GM21528 (cell line): ENCODE results near the gene PDILT.
"Not testable (repeated sequence)": the region's sequence is repeated elsewhere in the genome, so short reads cannot be mapped to it uniquely, and the experiment has no call there.

Experiments
- ATAC-seq: cut with Tn5 transposase; IDR thresholded peaks from one replicate; pipeline ENCODE4 v1.9.1; 2021; ENCODE audit warnings: mild to moderate bottlenecking, moderate library complexity; ENCODE audit not compliant: unreplicated experiment, low FRiP score

Gene PDILT

DNA sequence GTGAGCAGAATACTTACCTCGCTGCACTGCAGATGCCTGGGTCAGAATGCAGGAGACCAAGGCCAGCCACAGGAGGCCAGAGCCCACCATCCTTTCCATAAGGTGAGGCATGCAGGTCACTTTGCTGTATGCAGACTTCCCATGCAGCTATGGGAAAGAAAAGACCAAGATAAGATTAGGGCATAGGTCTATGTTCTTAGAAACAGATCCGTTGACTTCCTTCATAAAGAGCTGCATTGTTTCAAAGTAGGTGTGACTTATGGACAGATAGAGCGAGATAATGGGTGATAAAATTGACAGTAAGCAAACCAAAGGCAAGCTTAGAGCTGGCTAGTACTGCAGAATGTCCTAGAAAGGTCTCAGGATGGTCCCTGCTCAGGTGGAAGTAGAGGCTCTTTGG is 78.2 kb downstream of the PDILT start:
- ATAC-seq, result no peak

- no peak for ATAC-seq
These were observed 79.5 kb downstream of the PDILT start for GRCh38 chr16:20325005-20325404.

- ATAC-seq, result no peak
These were observed 80.9 kb downstream of the PDILT start for GRCh38 chr16:20323591-20324117.

DNA sequence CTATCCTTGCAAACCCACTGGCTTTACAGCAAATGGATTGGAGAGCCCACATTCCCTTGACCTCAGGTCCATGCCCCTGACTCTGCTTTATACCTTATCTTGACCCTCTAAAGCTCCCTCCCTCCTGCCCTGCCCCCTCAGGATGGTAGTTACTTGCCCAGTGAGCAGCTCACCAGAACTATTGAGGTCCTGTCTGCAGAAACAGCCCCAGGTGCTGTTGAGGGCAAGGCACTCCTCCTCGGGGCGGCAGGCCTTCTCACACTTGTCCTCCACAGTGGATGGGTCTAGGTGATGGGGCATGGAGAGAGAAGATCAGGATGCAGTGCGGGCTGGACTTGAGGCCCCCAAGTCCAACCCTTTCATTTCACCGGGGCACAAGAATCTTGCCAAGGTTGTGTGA is 81.8 kb downstream of the PDILT start:
- ATAC-seq, result no peak

DNA sequence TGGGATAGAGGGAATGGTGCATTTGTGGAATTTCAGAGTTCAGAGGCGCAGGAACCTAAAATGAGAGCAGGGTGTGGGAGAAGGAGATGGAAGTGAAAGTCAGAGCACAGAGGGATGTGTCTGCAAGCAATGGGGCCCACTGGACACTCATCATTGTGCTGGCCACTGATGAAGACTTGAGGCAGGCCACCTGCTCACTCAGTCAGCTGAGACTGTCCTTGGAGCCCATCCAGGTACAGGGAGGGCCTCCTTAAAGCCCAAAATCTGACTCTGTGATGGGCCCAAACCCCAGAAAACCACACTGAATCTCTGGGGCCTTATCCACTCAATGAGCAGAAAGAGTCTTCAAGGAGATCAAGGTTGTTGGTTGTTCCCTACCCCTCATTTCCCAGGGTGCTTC is 82.9 kb downstream of the PDILT start:
- no peak for ATAC-seq

DNA sequence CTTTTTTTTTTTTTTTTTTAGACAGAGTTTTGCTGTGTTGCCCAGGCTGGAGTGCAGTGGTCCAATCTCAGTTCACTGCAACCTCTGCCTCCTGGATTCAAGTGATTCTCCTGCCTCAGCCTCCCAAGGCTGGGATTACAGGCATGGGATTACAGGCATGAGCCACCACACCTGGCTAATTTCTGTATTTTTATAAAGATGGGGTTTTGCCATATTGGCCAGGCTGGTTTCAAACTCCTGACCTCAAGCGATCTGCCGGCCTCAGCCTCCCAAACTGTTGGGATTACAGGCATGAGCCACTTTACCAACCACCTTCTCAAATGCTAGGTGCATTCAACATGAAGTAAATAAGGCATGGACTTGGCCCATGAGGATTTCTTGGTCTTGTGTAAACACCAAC is 83.5 kb downstream of the PDILT start:
- not testable (repeated sequence) for ATAC-seq

- no peak for ATAC-seq
These were observed 83.9 kb downstream of the PDILT start for GRCh38 chr16:20320592-20320991.

DNA sequence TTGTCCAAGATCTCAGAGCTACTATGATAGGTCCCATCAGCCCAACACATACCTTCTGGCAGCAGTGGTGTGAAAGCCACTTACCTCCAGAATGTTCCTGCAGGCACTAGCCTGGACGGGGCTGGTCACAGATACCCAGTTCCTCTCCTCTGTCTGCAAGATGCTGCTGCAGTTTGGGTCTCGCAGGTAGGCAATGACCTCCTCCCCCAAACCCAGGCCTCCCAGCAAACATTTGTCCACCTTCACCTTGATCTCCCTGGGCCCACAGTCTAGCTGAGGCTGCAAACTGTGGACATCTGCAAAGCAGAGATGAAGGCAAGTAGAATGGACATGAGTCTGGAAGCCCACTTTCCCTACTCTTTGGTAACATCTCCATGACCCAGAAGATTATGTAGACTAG is 84.4 kb downstream of the PDILT start:
- ATAC-seq, result no peak

DNA sequence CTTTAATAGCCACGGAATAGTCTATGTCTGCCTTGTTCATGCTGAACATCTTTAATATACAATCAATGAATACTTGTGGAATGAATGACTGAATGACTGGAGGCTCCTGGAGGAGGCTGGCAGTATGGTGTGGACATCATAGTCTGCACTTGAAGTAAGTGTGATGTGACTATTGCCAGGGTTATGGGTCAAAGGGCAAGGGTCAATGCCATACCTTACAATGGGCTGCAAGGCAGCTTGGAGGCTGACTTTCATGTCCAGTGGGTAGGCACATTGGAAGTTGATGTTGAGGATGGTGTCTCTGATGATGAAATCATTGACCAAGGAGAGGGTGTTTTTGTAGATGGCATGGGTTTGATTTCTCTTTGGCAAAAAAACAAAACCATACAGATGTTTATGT is 85.1 kb downstream of the PDILT start:
- no peak for ATAC-seq

DNA sequence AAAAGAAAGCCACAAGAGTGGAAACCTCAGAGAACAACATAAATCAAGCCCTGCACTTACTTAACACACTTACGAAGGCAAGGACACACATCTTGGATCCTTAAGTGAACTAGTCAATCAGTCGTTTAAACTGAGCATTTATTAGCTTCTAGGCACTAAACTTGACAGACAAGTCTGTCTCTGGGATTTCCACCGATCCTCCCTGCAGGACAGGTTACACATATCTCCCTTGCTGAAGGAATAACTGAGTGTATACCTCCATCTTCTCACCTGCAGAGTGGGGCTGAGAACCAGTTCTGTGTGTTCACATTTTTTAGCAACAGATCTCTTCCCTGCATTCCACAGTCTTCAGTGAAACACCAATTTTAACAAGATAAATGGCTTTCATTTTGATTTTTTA is 86.1 kb downstream of the PDILT start:
- ATAC-seq, result no peak

DNA sequence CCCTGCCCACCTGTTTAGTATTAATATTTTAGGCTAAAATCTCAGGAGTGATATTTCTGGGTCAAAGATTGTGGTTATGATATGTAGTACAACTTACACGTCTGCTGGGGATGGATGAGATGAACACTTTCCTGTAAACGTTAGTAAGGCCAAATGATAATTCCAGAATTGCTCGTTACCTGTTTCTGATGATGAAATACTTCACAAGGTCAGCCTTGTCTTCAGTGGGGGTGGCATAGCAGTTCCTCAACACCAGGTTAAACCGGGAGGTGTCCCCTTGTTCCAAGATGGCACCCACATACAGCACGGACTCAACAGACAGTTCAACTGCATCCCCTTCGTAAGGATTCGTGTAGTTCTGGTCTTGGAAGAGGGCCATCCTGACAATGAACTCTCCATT is 86.5 kb downstream of the PDILT start:
- ATAC-seq, result no peak

- ATAC-seq, result no peak
These were observed 87.4 kb downstream of the PDILT start for GRCh38 chr16:20317117-20317516.

DNA sequence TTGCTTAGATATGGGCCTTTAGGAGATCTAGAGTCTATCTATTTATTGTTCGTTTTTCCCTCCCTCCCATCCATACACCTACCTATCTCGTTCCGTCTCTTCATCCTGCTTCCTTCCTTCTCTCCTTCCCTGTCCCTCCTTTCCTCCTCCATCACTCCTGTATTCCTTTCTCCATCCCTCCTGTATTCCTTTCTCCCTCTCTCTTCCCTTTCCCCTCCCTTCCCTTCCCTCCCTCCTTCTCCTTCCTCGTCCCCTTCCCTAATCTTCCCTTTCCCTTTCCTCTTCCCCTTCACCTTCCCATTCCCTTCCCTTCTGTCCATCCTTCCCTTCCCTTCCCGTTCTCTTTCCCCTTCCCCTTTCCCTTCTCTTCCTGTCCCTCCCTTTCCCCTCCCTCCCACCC is 87.8 kb downstream of the PDILT start:
- ATAC-seq, result no peak

GRCh38 chr16:20315764-20316163 is 88.8 kb downstream of the PDILT start:
- no peak for ATAC-seq

- ATAC-seq, result no peak
These were observed 90.0 kb downstream of the PDILT start for GRCh38 chr16:20314575-20314974.

DNA sequence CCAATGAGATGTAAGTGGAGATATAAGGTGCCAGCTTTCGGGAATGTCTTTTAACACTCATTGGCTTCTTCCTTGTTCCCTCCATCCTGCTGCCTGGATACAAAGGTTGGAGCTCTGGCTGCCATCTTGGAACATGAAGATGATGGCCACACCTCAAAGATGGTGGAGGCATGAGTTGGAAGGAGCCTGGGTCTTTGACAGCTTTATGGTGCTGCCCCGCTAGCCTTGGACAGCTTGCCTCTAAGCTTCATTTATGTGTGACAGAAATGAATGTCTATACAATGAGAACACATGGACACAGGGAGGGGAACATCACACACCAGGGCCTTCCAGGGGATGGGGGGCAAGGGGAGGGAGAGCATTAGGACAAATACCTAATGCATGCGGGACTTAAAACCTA is 90.8 kb downstream of the PDILT start:
- ATAC-seq, result no peak

- not testable (repeated sequence) for ATAC-seq
These were observed 91.9 kb downstream of the PDILT start for GRCh38 chr16:20312536-20313095.

DNA sequence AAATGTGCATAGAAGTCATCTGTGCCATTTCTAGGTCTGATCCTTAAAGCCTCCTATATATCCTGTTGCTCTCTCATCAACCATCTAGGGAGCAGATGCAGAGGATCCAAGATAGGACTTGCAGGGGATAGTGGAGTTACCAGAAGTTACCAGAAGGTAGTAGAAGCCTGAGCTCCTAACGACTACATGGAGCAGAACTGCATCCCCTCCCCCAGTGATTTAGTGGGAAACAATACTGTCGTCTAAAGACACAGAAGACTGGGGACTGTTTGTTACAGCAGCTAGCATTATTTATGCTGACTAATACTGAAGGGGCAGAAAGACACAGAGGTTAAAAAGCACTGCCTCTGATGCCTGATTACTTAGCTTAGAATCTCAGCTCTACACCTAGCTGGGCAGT is 93.0 kb downstream of the PDILT start:
- ATAC-seq, result no peak

DNA sequence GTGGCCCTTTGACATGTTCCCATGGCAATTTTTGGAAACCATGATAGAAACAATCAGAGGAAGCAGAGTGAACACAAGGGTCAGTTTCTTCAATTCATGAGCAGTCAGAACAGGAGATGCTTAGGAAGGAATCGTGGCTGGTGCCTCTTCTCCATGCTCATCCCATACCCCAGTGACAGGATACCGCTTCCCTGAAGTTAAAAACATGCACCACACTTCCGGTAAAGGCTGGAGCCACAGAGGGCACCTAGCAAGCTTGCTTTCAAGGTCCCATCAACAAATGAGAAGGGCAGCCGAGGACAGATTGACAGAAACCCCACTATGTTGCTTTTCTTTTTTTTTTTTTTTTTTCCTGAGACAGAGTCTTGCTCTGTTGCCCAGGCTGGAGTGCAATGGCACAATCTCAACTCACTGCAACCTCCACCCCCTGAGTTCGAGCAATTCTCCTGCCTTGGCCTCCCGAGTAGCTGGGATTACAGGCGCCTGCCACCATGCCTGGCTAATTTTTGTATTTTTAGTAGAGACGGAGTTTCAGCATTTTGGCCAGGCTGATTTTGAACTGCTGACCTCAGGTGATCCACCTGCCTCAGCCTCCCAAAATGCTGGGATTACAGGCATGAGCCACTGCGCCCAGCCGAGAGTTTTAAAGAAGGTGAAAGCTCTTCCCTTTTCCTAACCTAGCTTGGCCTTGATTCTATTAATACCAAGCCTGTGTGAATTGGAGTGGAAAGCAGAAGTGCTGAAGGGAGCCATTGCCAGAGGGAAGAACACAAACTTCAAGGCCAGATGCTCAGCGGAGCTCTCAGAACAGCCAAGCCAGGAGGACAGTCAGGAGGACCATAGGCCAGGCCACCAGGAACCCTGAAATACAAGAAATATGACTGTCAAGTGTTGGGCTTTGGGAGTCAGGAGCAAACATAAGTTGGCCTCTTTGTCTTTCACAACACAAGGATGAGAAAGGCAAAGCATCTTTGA is 93.8 kb downstream of the PDILT start:
- ATAC-seq, result no peak

GRCh38 chr16:20309786-20310185 is 94.8 kb downstream of the PDILT start:
- no peak for ATAC-seq
